GM12878 (cell line): ENCODE measurements around the gene TRAPPC11. TPM values are rescaled to one million over a fixed set of nuclear protein-coding genes. Genes with fewer than 3 reads are reported as not detected.

Source experiments
- ATAC-seq: fragments of 200-7000 bp; cut with Tn5 transposase; 3 replicates; pipeline ENCODE4 v1.9.1; 2020; ENCODE audit warnings: mild to moderate bottlenecking, moderate library complexity
- BruUV-seq: library from RNA; stranded (reverse); fragments of 400-500 nt; replicated peaks from 2 replicates; lab custom pipeline; 2021; lab: Mats Ljungman, UMichigan
- CTCF ChIA-PET: fragments of 300-600 bp; sonication (Branson Sonifier 250); formaldehyde crosslinking; extraction: SDS; loops from one replicate; lab custom pipeline; 2021; ENCODE audit warnings: inconsistent platforms; lab: Yijun Ruan, JAX
- POLR2A ChIA-PET: fragments of 350-600 bp; formaldehyde crosslinking; extraction: SDS; loops from one replicate; lab custom pipeline; 2021; ENCODE audit warnings: inconsistent platforms; lab: Charles Lee
- RAD21 ChIA-PET: fragments of 300-600 bp; sonication (Branson Sonifier 250); formaldehyde crosslinking; loops from one replicate; lab custom pipeline; 2023; ENCODE audit warnings: antibody characterized with exemption; ENCODE audit not compliant: unreplicated experiment; lab: Charles Lee
- SMC1A ChIA-PET: fragments of 300-600 bp; sonication (Branson Sonifier 250); formaldehyde crosslinking; loops from one replicate; lab custom pipeline; 2023; ENCODE audit not compliant: unreplicated experiment, uncharacterized antibody; lab: Charles Lee
- DNase-seq: peaks from one replicate; pipeline ENCODE4 v3.0.0-alpha.2; 2011; ENCODE audit warnings: low read depth, low spot score
- FAIRE-seq: peaks from 3 replicates; lab custom pipeline; 2011; peaks lifted over from hg19 to GRCh38; lab: Jason Lieb, UNC
- H2AFZ ChIP-seq: 2 replicates; pipeline ENCODE4 v1.6.0; 2011; ENCODE audit warnings: low read depth, low read length, control low read depth; ENCODE audit not compliant: control insufficient read depth
- H3K27ac ChIP-seq: 2 replicates; pipeline ENCODE4 v1.5.1; 2011; ENCODE audit warnings: control low read depth; ENCODE audit not compliant: control insufficient read depth, insufficient read depth
- H3K27me3 ChIP-seq, 2 experiments: replicated peaks in 1 of 2; 2 replicates each; pipeline versions ENCODE4 v1.6.0 to v1.6.1; 2011; ENCODE audit warnings: low read length in 1 of 2; ENCODE audit not compliant: control insufficient read depth in 2 of 2, insufficient read depth in 2 of 2
- H3K36me3 ChIP-seq, 2 experiments: 2 replicates each; pipeline ENCODE4 v1.5.1; 2011; ENCODE audit warnings: low read length in 1 of 2; ENCODE audit not compliant: control insufficient read depth in 2 of 2, insufficient read depth in 2 of 2
- H3K4me1 ChIP-seq: 2 replicates; pipeline ENCODE4 v1.6.1; 2011; ENCODE audit warnings: mild to moderate bottlenecking, low read length, moderate library complexity, mixed read lengths; ENCODE audit not compliant: control insufficient read depth, insufficient read depth
- H3K4me2 ChIP-seq: 2 replicates; pipeline ENCODE4 v1.6.0; 2011; ENCODE audit warnings: control low read depth; ENCODE audit not compliant: control insufficient read depth, insufficient read depth
- H3K4me3 ChIP-seq: fragments of 200-600 bp; sonication (generic); 2 replicates; pipeline ENCODE4 v1.5.1; 2016
- H3K79me2 ChIP-seq: 2 replicates; pipeline ENCODE4 v1.6.0; 2011; ENCODE audit warnings: low read length; ENCODE audit not compliant: control insufficient read depth, insufficient read depth
- H3K9ac ChIP-seq: 2 replicates; pipeline ENCODE4 v1.8.0; 2011; ENCODE audit warnings: low read length, control low read depth, mixed read lengths; ENCODE audit not compliant: control insufficient read depth, insufficient read depth
- H3K9me3 ChIP-seq: replicated peaks from 3 replicates; pipeline ENCODE4 v1.5.1; 2011; ENCODE audit warnings: mild to moderate bottlenecking, low read length; ENCODE audit not compliant: control insufficient read depth, insufficient read depth
- H4K20me1 ChIP-seq: 2 replicates; pipeline ENCODE4 v1.6.0; 2011; ENCODE audit not compliant: control insufficient read depth, insufficient read depth
- ATF7 ChIP-seq: fragments of 450-650 bp; IDR thresholded peaks from 2 replicates; pipeline ENCODE4 v1.6.1; 2016; ENCODE audit warnings: low read depth, mild to moderate bottlenecking
- EZH2 ChIP-seq: IDR thresholded peaks from 2 replicates; pipeline ENCODE4 v1.6.1; 2012; ENCODE audit warnings: low read depth, mild to moderate bottlenecking, control low read depth, inconsistent platforms, low read length, borderline replicate concordance; ENCODE audit not compliant: control insufficient read depth
- SMC3 ChIP-seq: IDR thresholded peaks from 2 replicates; pipeline ENCODE4 v1.6.1; 2011; ENCODE audit warnings: low read length, improper control_type of control experiment, borderline replicate concordance
- in situ Hi-C: fragments of 300-500 bp; cut with MboI; formaldehyde crosslinking; loops from 9 replicates; pipeline ENCODE4 v1.14.3; 2018; ENCODE audit warnings: mixed read lengths
- intact Hi-C: fragments of 100-400 bp; cut with micrococcal nuclease; formaldehyde crosslinking; loops from one replicate; pipeline ENCODE4 v1.14.2; 2022; ENCODE audit not compliant: unreplicated experiment
- polyA plus RNA-seq, 11 experiments: library from polyadenylated mRNA; depleted of rRNA in 4 of 11; unstranded in 6 of 11; stranded (reverse) in 5 of 11; fragments of >200 nt; fragmentation: Nextera tagmentation in 4 of 11; fragmentation: Illumina TruSeq in 1 of 11; extraction: Ambion mirVana in 4 of 11; extraction: Trizol in 1 of 11; gene quantifications; 1 replicate in 1 of 11; 2 replicates in 10 of 11; pipeline versions ENCODE4 v1.2.1 to v1.2.3, GENCODE V29; 2011 to 2016; ENCODE audit warnings: inconsistent platforms in 2 of 11, missing spikeins in 2 of 11, low read depth in 1 of 11
- total RNA-seq, 4 experiments: library from RNA; depleted of rRNA in 3 of 4; stranded (reverse); fragments of >200 nt in 3 of 4; fragmentation: Illumina TruSeq in 1 of 4; extraction: Trizol in 1 of 4; gene quantifications; 2 replicates each; pipeline versions ENCODE4 v1.2.1 to v1.2.3, GENCODE V29; 2013 to 2021
- TF ChIP-seq, protein P1 (sequence below): IDR thresholded peaks from 2 replicates; pipeline ENCODE4 v1.6.1; 2012; ENCODE audit warnings: low read depth, low read length, improper control_type of control experiment
- TF ChIP-seq, protein P2 (sequence below): fragments of 150-350 bp; IDR thresholded peaks from 2 replicates; pipeline ENCODE4 v1.6.1; 2014; ENCODE audit warnings: mild to moderate bottlenecking, low read depth, low read length
- TF ChIP-seq, protein P3 (sequence below): fragments of 450-650 bp; IDR thresholded peaks from 2 replicates; pipeline ENCODE4 v1.6.1; 2018; ENCODE audit warnings: borderline replicate concordance, mild to moderate bottlenecking; ENCODE audit not compliant: partially characterized antibody

TRAPPC11 gene
- total and polyA plus RNA-seq, 10 of the 15 experiments (the other 5 are each of a cell fraction or from before 2014, with no cell fraction given) = 7.3 to 40.5 (median 22.3) TPM

DNA sequence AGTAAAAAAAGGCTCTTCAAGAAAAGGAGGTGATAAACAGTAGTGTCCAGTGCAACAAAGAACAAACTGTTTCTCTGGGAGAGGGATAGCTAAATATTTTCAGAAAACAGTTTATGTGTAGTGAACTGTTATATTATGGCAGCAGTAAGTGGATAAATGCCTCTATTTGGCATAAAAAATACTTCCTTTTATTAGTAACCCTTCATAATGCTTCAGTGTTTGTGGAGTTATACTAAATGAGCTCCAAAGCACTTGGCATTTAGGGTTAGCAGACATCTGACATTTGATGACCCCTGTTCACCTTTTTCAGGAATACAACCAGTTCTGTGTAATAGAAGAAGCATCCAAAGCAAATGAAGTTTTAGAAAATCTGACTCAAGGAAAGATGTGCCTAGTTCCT lies 31.9 kb downstream of the TRAPPC11 start (continued):
- TF ChIP-seq, protein P1, sequence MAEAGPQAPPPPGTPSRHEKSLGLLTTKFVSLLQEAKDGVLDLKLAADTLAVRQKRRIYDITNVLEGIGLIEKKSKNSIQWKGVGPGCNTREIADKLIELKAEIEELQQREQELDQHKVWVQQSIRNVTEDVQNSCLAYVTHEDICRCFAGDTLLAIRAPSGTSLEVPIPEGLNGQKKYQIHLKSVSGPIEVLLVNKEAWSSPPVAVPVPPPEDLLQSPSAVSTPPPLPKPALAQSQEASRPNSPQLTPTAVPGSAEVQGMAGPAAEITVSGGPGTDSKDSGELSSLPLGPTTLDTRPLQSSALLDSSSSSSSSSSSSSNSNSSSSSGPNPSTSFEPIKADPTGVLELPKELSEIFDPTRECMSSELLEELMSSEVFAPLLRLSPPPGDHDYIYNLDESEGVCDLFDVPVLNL = no peak

- no peak for TF ChIP-seq EZH2
- no peak for TF ChIP-seq ATF7
- no peak for TF ChIP-seq SMC3
- TF ChIP-seq, protein P2, sequence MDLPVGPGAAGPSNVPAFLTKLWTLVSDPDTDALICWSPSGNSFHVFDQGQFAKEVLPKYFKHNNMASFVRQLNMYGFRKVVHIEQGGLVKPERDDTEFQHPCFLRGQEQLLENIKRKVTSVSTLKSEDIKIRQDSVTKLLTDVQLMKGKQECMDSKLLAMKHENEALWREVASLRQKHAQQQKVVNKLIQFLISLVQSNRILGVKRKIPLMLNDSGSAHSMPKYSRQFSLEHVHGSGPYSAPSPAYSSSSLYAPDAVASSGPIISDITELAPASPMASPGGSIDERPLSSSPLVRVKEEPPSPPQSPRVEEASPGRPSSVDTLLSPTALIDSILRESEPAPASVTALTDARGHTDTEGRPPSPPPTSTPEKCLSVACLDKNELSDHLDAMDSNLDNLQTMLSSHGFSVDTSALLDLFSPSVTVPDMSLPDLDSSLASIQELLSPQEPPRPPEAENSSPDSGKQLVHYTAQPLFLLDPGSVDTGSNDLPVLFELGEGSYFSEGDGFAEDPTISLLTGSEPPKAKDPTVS = no peak
- TF ChIP-seq, protein P3, sequence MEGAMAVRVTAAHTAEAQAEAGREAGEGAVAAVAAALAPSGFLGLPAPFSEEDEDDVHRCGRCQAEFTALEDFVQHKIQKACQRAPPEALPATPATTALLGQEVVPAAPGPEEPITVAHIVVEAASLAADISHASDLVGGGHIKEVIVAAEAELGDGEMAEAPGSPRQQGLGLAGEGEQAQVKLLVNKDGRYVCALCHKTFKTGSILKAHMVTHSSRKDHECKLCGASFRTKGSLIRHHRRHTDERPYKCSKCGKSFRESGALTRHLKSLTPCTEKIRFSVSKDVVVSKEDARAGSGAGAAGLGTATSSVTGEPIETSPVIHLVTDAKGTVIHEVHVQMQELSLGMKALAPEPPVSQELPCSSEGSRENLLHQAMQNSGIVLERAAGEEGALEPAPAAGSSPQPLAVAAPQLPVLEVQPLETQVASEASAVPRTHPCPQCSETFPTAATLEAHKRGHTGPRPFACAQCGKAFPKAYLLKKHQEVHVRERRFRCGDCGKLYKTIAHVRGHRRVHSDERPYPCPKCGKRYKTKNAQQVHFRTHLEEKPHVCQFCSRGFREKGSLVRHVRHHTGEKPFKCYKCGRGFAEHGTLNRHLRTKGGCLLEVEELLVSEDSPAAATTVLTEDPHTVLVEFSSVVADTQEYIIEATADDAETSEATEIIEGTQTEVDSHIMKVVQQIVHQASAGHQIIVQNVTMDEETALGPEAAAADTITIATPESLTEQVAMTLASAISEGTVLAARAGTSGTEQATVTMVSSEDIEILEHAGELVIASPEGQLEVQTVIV = no peak
- TF ChIP-seq, all 136 proteins: peak for 0
- H3K36me3 ChIP-seq = peaks cover under 1 to 20% of the 10 kb centered on the region in 2 experiments
- DNase-seq = no peak
- ChIA-PET POLR2A (no interaction called here), RAD21 (no interaction called here), CTCF (no interaction called here), SMC1A (interaction anchor here (1.6 kb wide), 2 partner anchors 11 to 20 kb away, joined by 5 to 7 read pairs; no protein-coding TSS in a partner anchor)
- no peak overlapping the region for H3K4me3 ChIP-seq
- no peak for ATAC-seq
- no peaks in the 10 kb centered on the region for H3K79me2 ChIP-seq
- FAIRE-seq = no peak
- H3K4me2 ChIP-seq = no peak overlapping the region
- H3K27ac ChIP-seq = no peak overlapping the region
- H3K27me3 ChIP-seq = no peaks in the 10 kb centered on the region
- BruUV-seq = no TSS peak
- H2AFZ ChIP-seq = no peak overlapping the region
- H3K9ac ChIP-seq = no peak overlapping the region
- in situ Hi-C loops (no loop called here), intact Hi-C loops (no loop called here)
- H3K9me3 ChIP-seq = no peaks in the 10 kb centered on the region
- H4K20me1 ChIP-seq = no peaks in the 10 kb centered on the region
- H3K4me1 ChIP-seq = no peaks in the 10 kb centered on the region
Observed at GRCh38 chr4:183691897-183692296, 32.8 kb downstream of the TRAPPC11 start.
